Psoas muscle (tissue), 8 donors: ENCODE results near the gene KCTD14. TPM values are rescaled to one million over a fixed set of nuclear protein-coding genes. Genes with fewer than 3 reads are reported as not detected.
"Not testable (repeated sequence)": the region's sequence is repeated elsewhere in the genome, so short reads cannot be mapped to it uniquely, and the experiment has no call there.

Experiments used
- ATAC-seq, 4 donors: fragments of 200-7000 bp; cut with Tn5 transposase; one replicate each; pipeline ENCODE4 v1.9.1; 2020; ENCODE audit warnings: moderate library complexity in 3 of 4, mild to moderate bottlenecking in 2 of 4
- DNase-seq, 2 donors: peaks; one replicate each; pipeline ENCODE4 v3.0.0-alpha.2; 2020
- H3K27ac ChIP-seq: fragments of 200-600 bp; one replicate; pipeline ENCODE4 v1.8.0; 2022
- H3K27me3 ChIP-seq, 3 donors: fragments of 200-600 bp in 1 of 3; one replicate each; pipeline versions ENCODE4 v1.6.1 to v1.8.0; 2013 to 2022; ENCODE audit warnings: low read length in 2 of 3, mild to moderate bottlenecking in 2 of 3, moderate library complexity in 1 of 3; ENCODE audit not compliant: insufficient read depth in 3 of 3
- H3K36me3 ChIP-seq, 2 donors: fragments of 200-600 bp in 1 of 2; one replicate each; pipeline versions ENCODE4 v1.6.1 to v1.8.0; 2013 to 2022; ENCODE audit warnings: low read depth in 1 of 2, mild to moderate bottlenecking in 1 of 2, moderate library complexity in 1 of 2; ENCODE audit not compliant: insufficient read depth in 1 of 2
- H3K4me1 ChIP-seq: fragments of 200-600 bp; one replicate; pipeline ENCODE4 v1.8.0; 2022
- H3K4me3 ChIP-seq: fragments of 200-600 bp; one replicate; pipeline ENCODE4 v1.8.0; 2022; ENCODE audit warnings: mild to moderate bottlenecking
- H3K9me3 ChIP-seq: fragments of 200-600 bp; one replicate; pipeline ENCODE4 v1.8.0; 2022
- CTCF ChIP-seq: fragments of 200-600 bp; IDR thresholded peaks from one replicate; pipeline ENCODE4 v1.8.0; 2022; ENCODE audit warnings: antibody characterized with exemption
- WGBS, 3 donors: extraction: QIAGEN DNeasy Blood & Tissue Kit; methylation state at CpG; one replicate each; pipeline versions ENCODE4 v1.1.6 to v1.1.7; 2013; 5-methylcytosine and 5-hydroxymethylcytosine counted together
- intact Hi-C, 2 donors: fragments of 100-400 bp; cut with DNase I; formaldehyde crosslinking; loops; one replicate each; pipeline versions ENCODE4 v1.11.0 to v1.14.2; 2022
- polyA plus RNA-seq, 3 donors: library from polyadenylated mRNA; stranded (reverse); fragments of 200-250 nt; gene quantifications; one replicate each; pipeline ENCODE4 v1.2.3, GENCODE V29; 2013
- total RNA-seq, 4 donors: library from RNA; stranded (reverse); fragmentation: NEBNext Ultra II Directional in 2 of 4; extraction: Animal tissue kit (Norgen Biotek cat#: 25700) in 2 of 4; gene quantifications; one replicate each; pipeline versions ENCODE4 v1.2.1 to v1.2.4, GENCODE V29; 2021 to 2023
- donor health status: healthy with polysubstance abuse.
- donor health status: DM: no; HTN: no; CAD: no; lungs with moderate emphysema.
- donor health status: Bipolar disorder and iron deficiency.
- donor health status: healthy.
- donor health status: DM: yes; HTN: yes; CAD: no.
- donor health status: DM: no; HTN: no; CAD: no.
- donor health status: DM: no; HTN: no; CAD: no.
- donor health status: DM: yes; HTN: yes; CAD: no.

The KCTD14 gene
- total and polyA plus RNA-seq, 7 donors = 0.12 to 0.32 (median 0.18) TPM; not detected in 2

DNA sequence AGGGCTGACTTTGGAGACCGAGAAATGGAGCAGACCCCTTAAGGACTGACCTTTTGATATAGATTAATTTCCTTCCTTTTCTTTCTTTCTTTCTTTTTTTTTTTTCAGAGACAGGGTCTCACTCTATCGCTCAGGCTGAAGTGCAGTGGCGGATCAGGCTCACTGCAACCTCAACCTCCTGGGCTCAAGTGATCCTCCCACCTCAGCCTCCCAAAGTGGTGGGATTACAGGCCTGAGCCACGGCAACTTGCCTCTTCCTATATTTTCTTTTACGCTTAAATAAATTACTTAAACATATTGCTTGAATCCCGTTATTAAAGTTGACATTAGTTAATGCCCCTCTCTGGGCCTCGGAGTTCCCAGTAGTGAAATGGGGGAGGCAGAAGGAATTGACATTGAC is 350 bp upstream of the KCTD14 start:
- WGBS, 3 donors = 81 to 88% (median 86%) methylated on average over 7 of the region's 7 CpGs
- H3K36me3 ChIP-seq = no peaks in the 10 kb centered on the region
- H3K27me3 ChIP-seq = no peaks in the 10 kb centered on the region
- no peaks in the 10 kb centered on the region for H3K4me1 ChIP-seq
- ATAC-seq = no peak
- no peak overlapping the region for H3K27ac ChIP-seq
- TF ChIP-seq CTCF = no peak
- intact Hi-C loops = no loop called here
- no peaks in the 10 kb centered on the region for H3K9me3 ChIP-seq
- no peak for DNase-seq
- peak overlapping the region; percentile 55 for H3K4me3 ChIP-seq

DNA sequence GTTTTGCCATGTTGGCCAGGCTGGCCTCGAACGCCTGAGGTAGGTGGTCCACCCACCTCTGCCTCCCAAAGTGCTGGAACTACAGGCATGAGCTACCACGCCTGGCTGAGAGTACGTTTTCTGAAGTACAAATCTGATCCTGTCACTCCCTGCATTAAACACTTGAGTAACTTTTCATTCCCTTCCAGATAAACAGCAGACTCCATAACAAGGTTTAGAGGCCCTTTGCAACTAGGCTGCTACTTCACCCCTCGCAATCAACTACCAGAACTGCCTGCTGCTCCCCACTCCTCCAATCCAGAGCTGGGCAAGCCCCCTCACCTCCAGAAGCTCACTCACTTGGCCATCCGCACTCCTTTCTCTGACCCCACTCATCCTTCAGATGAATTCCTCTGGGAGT is 1.5 kb downstream of the KCTD14 start:
- no peaks in the 10 kb centered on the region for H3K27me3 ChIP-seq
- TF ChIP-seq CTCF = no peak
- no peak overlapping the region for H3K4me3 ChIP-seq
- DNase-seq (no peak), ATAC-seq (no peak)
- H3K9me3 ChIP-seq = no peaks in the 10 kb centered on the region
- no peaks in the 10 kb centered on the region for H3K4me1 ChIP-seq
- intact Hi-C loops = no loop called here
- no peak overlapping the region for H3K27ac ChIP-seq
- WGBS, 3 donors = 92 to 95% (median 94%) methylated on average over 6 of the region's 6 CpGs
- no peaks in the 10 kb centered on the region for H3K36me3 ChIP-seq

DNA sequence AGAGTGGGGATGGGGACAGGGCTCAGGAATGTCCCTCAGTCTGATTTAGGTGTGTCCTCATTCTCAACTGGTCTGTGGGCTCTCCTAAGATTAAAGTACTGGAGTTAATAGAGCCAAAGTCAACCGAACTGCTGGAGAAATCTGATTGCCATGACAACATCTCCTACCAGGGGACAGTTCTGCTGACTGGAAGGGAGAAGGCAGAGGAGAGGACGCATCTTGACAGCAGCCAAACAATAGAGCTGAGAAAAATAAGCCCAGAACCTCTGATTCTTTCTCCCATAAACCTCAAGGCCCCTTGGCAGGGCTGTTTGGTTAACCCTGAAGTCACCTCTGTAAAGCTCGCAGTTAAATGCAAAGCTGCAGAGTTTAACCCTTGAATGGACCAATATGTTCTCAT is 2.8 kb downstream of the KCTD14 start:
- no peak for ATAC-seq
- Histone ChIP-seq H3K36me3 (no peaks in the 10 kb centered on the region), H3K27ac (no peak overlapping the region), H3K27me3 (no peaks in the 10 kb centered on the region), H3K4me3 (no peak overlapping the region), H3K9me3 (no peaks in the 10 kb centered on the region), H3K4me1 (no peaks in the 10 kb centered on the region)
- no peak for TF ChIP-seq CTCF
- intact Hi-C loops = no loop called here
- no peak for DNase-seq
- 30 to 56% (median 45%) methylated on average over 3 of the region's 3 CpGs for WGBS, 3 donors

- no peak for TF ChIP-seq CTCF
- intact Hi-C loops = no loop called here
- ATAC-seq = no peak
- no peaks in the 10 kb centered on the region for H3K9me3 ChIP-seq
- no peaks in the 10 kb centered on the region for H3K4me1 ChIP-seq
- H3K36me3 ChIP-seq = no peaks in the 10 kb centered on the region
- 68 to 70% (median 69%) methylated on average over 4 of the region's 4 CpGs for WGBS, 3 donors
- H3K27me3 ChIP-seq = no peaks in the 10 kb centered on the region
- no peak overlapping the region for H3K4me3 ChIP-seq
- DNase-seq = no peak
- H3K27ac ChIP-seq = no peak overlapping the region
These were observed 3.3 kb downstream of the KCTD14 start for GRCh38 chr11:78019808-78020207.

DNA sequence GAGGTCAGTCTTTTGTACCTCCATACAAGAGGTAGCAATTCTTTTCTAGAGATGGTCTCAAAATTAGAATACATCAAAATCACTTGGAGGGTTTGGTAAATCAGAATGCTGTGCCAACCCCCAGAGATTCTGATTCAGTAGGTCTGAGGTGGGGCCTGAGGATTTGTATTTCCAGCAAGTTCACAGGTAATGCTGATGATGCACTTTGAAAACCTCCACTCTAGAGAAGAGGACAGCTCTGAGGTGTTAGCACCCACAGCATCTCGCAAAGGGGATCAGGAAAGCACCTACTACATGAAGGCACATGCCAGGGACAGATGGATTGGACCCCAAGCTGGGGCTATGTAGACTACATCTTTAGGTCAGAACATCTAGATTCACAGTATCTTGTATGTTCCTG is 7.2 kb downstream of the KCTD14 start:
- no peak for TF ChIP-seq CTCF
- no peak overlapping the region for H3K27ac ChIP-seq
- H3K36me3 ChIP-seq = no peaks in the 10 kb centered on the region
- intact Hi-C loops = no loop called here
- H3K4me1 ChIP-seq = no peaks in the 10 kb centered on the region
- H3K27me3 ChIP-seq = no peaks in the 10 kb centered on the region
- DNase-seq (no peak), ATAC-seq (no peak)
- H3K4me3 ChIP-seq = no peak overlapping the region
- 87 to 100% (median 100%) methylated on average over 1 of the region's 1 CpG for WGBS, 3 donors
- H3K9me3 ChIP-seq = no peaks in the 10 kb centered on the region

DNA sequence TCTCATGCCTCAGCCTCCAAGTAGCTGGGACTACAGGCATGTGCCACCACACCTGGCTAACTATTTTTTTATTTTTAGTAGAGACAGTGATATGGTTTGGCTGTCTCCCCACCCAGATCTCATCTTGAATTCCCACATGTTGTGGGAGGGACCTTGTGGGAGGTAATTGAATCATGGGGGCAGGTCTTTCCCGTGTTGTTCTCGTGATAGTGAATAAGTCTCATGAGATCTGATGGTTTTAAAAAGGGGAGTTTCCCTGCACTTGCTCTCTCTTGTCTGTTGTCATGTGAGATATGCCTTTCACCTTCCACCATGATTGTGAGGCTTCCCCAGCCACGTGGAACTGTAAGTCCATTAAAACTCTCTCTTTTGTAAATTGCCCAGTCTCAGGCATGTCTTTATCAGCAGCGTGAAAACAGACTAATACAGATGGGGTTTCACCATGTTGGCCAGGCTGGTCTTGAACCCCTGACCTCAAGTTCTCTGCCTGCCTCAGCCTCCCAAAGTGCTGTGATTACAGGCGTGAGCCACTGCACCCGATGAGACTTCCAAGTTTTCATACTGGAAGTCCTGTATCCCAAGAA is 8.0 kb downstream of the KCTD14 start:
- WGBS, 3 donors = 66 to 71% (median 70%) methylated on average over 6 of the region's 6 CpGs
- ATAC-seq, intact Hi-C loops, DNase-seq, H3K4me3 ChIP-seq, H3K27ac ChIP-seq, H3K27me3 ChIP-seq, H3K36me3 ChIP-seq, H3K9me3 ChIP-seq, H3K4me1 ChIP-seq: not testable (repeated sequence)
